HCT116 (cell line): ENCODE results near the gene TMEM260. TPM values are rescaled to one million over a fixed set of nuclear protein-coding genes. Genes with fewer than 3 reads are reported as not detected.

Experiments
- ATAC-seq: fragments of 200-7000 bp; cut with Tn5 transposase; 2 replicates; pipeline ENCODE4 v1.9.1; 2020; ENCODE audit warnings: mild to moderate bottlenecking, moderate library complexity
- BruUV-seq: library from RNA; stranded (reverse); fragments of 400-500 nt; replicated peaks from 2 replicates; lab custom pipeline; 2021; lab: Mats Ljungman, UMichigan
- CTCF ChIA-PET: fragments of 300-600 bp; sonication (Branson Sonifier 250); formaldehyde crosslinking; loops from one replicate; lab custom pipeline; 2021; ENCODE audit warnings: antibody characterized with exemption; lab: Charles Lee
- POLR2A ChIA-PET: fragments of 300-600, 350-600 bp; sonication (Branson Sonifier 250); formaldehyde crosslinking; loops from one replicate; lab custom pipeline; 2021; ENCODE audit warnings: antibody characterized with exemption; lab: Charles Lee
- RAD21 ChIA-PET, 2 experiments: fragments of 300-600 bp; sonication (Branson Sonifier 250); formaldehyde crosslinking; loops; one replicate each; lab custom pipeline; 2023; ENCODE audit warnings: low total read pairs in 2 of 2; ENCODE audit not compliant: uncharacterized antibody in 2 of 2, unreplicated experiment in 2 of 2, low non-redundant PET in 1 of 2; lab: Charles Lee
- DNase-seq: peaks from one replicate; pipeline ENCODE4 v3.0.0-alpha.2; 2010; ENCODE audit warnings: low read depth, low spot score
- H2AFZ ChIP-seq: fragments of 200-600 bp; shearing (Covaris generic), sonication (generic); 2 replicates; pipeline ENCODE4 v1.6.1; 2017; ENCODE audit warnings: low read depth, mixed run types, mixed read lengths, antibody characterized with exemption, low read length; ENCODE audit not compliant: poor library complexity, severe bottlenecking
- H3K27ac ChIP-seq: 2 replicates; pipeline ENCODE4 v1.5.1; 2012; ENCODE audit warnings: low read depth, low read length
- H3K27me3 ChIP-seq: fragments of 200-600 bp; sonication (generic); 2 replicates; pipeline ENCODE4 v1.6.1; 2016; ENCODE audit warnings: mixed run types, low read length, mixed read lengths; ENCODE audit not compliant: insufficient read depth
- H3K36me3 ChIP-seq, 2 experiments: fragments of 200-500 bp in 1 of 2; fragments of 200-600 bp in 1 of 2; sonication (Bioruptor generic) in 1 of 2; sonication (generic) in 1 of 2; 2 replicates each; pipeline versions ENCODE4 v1.5.1 to v1.6.1; 2014 to 2016; ENCODE audit warnings: low read length in 2 of 2, inconsistent platforms in 1 of 2, mixed read lengths in 1 of 2, mixed run types in 1 of 2; ENCODE audit not compliant: insufficient read depth in 2 of 2, control insufficient read depth in 1 of 2
- H3K4me1 ChIP-seq, 2 experiments: fragments of 200-600 bp in 1 of 2; sonication (generic) in 1 of 2; 2 replicates each; pipeline versions ENCODE4 v1.5.1 to v1.6.1; 2012 to 2017; ENCODE audit warnings: low read length in 2 of 2, inconsistent platforms in 1 of 2, mild to moderate bottlenecking in 1 of 2, mixed read lengths in 1 of 2, mixed run types in 1 of 2, moderate library complexity in 1 of 2; ENCODE audit not compliant: insufficient read depth in 2 of 2, control insufficient read depth in 1 of 2
- H3K4me2 ChIP-seq: fragments of 200-600 bp; sonication (generic); 2 replicates; pipeline ENCODE4 v1.6.1; 2017; ENCODE audit warnings: mixed run types, low read length, mixed read lengths
- H3K4me3 ChIP-seq, 2 experiments: fragments of 200-600 bp in 1 of 2; sonication (generic) in 1 of 2; replicated peaks in 1 of 2; 2 replicates each; pipeline ENCODE4 v1.5.1; 2011 to 2016; ENCODE audit warnings: low read length in 2 of 2, control low read depth in 1 of 2, low read depth in 1 of 2, mild to moderate bottlenecking in 1 of 2, mixed read lengths in 1 of 2, mixed run types in 1 of 2
- H3K79me2 ChIP-seq: fragments of 200-600 bp; sonication (generic); 2 replicates; pipeline ENCODE4 v1.6.1; 2017; ENCODE audit warnings: mild to moderate bottlenecking, mixed run types, low read length, moderate library complexity, mixed read lengths; ENCODE audit not compliant: insufficient read depth
- H3K9ac ChIP-seq: fragments of 200-600 bp; sonication (generic); 2 replicates; pipeline ENCODE4 v1.6.1; 2016; ENCODE audit warnings: low read length, mixed read lengths
- H3K9me2 ChIP-seq: fragments of 200-600 bp; sonication (generic), shearing (Covaris generic); 2 replicates; pipeline ENCODE4 v1.6.1; 2017; ENCODE audit warnings: mixed run types, mild to moderate bottlenecking, moderate library complexity; ENCODE audit not compliant: insufficient read depth
- H3K9me3 ChIP-seq, 2 experiments: fragments of 200-500 bp in 1 of 2; fragments of 200-600 bp in 1 of 2; sonication (Bioruptor generic) in 1 of 2; sonication (generic) in 1 of 2; 2 replicates each; pipeline ENCODE4 v1.6.1; 2014 to 2017; ENCODE audit warnings: low read length in 2 of 2, mixed read lengths in 2 of 2, inconsistent platforms in 1 of 2, low read depth in 1 of 2, mild to moderate bottlenecking in 1 of 2, mixed run types in 1 of 2, moderate library complexity in 1 of 2; ENCODE audit not compliant: control insufficient read depth in 1 of 2, insufficient read depth in 1 of 2
- H4K20me1 ChIP-seq: fragments of 200-600 bp; sonication (generic), shearing (Covaris generic); 2 replicates; pipeline ENCODE4 v1.6.1; 2017; ENCODE audit warnings: mixed run types, mild to moderate bottlenecking, moderate library complexity; ENCODE audit not compliant: insufficient read depth
- ELF1 ChIP-seq: IDR thresholded peaks from 2 replicates; pipeline ENCODE4 v1.6.1; 2012; ENCODE audit warnings: low read depth, borderline replicate concordance
- EZH2phosphoT487 ChIP-seq: fragments of 200-600 bp; IDR thresholded peaks from 2 replicates; pipeline ENCODE4 v1.6.1; 2018; ENCODE audit warnings: antibody characterized with exemption, borderline replicate concordance
- FOSL1 ChIP-seq: IDR thresholded peaks from 2 replicates; pipeline ENCODE4 v1.6.1; 2012; ENCODE audit warnings: low read depth
- JUND ChIP-seq: IDR thresholded peaks from 2 replicates; pipeline ENCODE4 v1.6.1; 2012
- POLR2AphosphoS5 ChIP-seq: IDR thresholded peaks from 2 replicates; pipeline ENCODE4 v1.6.1; 2011; ENCODE audit warnings: mild to moderate bottlenecking, low read depth, low read length, moderate library complexity
- RAD21 ChIP-seq: IDR thresholded peaks from 2 replicates; pipeline ENCODE4 v1.6.1; 2012; ENCODE audit warnings: low read depth, mild to moderate bottlenecking
- SP1 ChIP-seq: IDR thresholded peaks from 2 replicates; pipeline ENCODE4 v1.6.1; 2012; ENCODE audit warnings: low read depth
- SRF ChIP-seq: IDR thresholded peaks from 2 replicates; pipeline ENCODE4 v1.6.1; 2012; ENCODE audit warnings: low read depth
- TCF7L2 ChIP-seq: IDR thresholded peaks from 2 replicates; pipeline ENCODE4 v1.7.0; 2011; ENCODE audit warnings: borderline replicate concordance, inconsistent platforms; ENCODE audit not compliant: insufficient read depth, insufficient read length; ENCODE audit errors: extremely low read depth
- YY1 ChIP-seq: IDR thresholded peaks from 2 replicates; pipeline ENCODE4 v1.6.1; 2011; ENCODE audit warnings: low read length, low read depth, moderate library complexity, mild to moderate bottlenecking; ENCODE audit not compliant: insufficient replicate concordance; ENCODE audit errors: extremely low read depth
- ZBTB33 ChIP-seq: IDR thresholded peaks from 2 replicates; pipeline ENCODE4 v1.6.1; 2011; ENCODE audit warnings: mild to moderate bottlenecking, low read length, moderate library complexity; ENCODE audit not compliant: insufficient replicate concordance; ENCODE audit errors: extremely low read depth
- ZFX ChIP-seq: fragments of 450-650 bp; IDR thresholded peaks from 2 replicates; pipeline ENCODE4 v1.6.1; 2017
- ZNF274 ChIP-seq: fragments of 200-500 bp; sonication (Bioruptor generic); IDR thresholded peaks from 2 replicates; pipeline ENCODE4 v1.6.1; 2014; ENCODE audit warnings: mild to moderate bottlenecking, low read depth, low read length, inconsistent platforms
- intact Hi-C: fragments of 100-400 bp; cut with micrococcal nuclease; formaldehyde crosslinking; loops from 2 replicates; pipeline ENCODE4 v1.10.0; 2022
- total RNA-seq: library from RNA; stranded (reverse); gene quantifications from one replicate; pipeline ENCODE4 v1.2.1, GENCODE V29; 2021; ENCODE audit not compliant: unreplicated experiment
- TF ChIP-seq, protein P1 (sequence below), 3 experiments: fragments of 200-600 bp in 1 of 3; sonication (generic) in 1 of 3; IDR thresholded peaks in 2 of 3; conservative IDR thresholded peaks in 1 of 3; 2 replicates each; pipeline ENCODE4 v1.5.1; 2012 to 2017; ENCODE audit warnings: low read depth in 2 of 3, low read length in 2 of 3, antibody characterized with exemption in 1 of 3, borderline replicate concordance in 1 of 3, control low read depth in 1 of 3, mild to moderate bottlenecking in 1 of 3, mixed read lengths in 1 of 3, mixed run types in 1 of 3, moderate library complexity in 1 of 3; ENCODE audit not compliant: insufficient read depth in 1 of 3
- TF ChIP-seq, protein P2 (sequence below): IDR thresholded peaks from 2 replicates; pipeline ENCODE4 v1.6.1; 2012
- TF ChIP-seq, protein P3 (sequence below): IDR thresholded peaks from 2 replicates; pipeline ENCODE4 v1.6.1; 2012; ENCODE audit warnings: low read depth

Gene TMEM260
- total RNA-seq, 1 experiment from 2014 or later = 12.5 TPM

DNA sequence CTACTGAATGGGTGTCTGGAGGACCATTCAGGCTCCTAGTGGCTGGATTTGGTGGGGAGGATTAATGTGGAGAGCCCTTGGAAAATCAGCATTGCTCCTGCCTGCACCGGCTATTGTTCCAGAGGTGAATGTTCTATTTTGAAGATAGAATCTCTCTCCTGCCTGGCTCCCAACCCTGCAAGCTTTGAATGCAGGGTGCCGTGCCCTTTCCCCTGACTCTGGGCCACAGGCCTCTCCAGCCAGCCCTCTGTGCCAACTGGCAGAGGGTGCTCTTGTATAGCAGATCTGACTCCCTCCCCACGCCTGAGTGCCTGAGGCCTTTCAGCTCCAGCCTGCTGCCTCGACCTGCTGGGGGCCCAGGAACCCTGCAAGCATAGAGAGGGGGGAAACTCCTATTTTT lies 106.8 kb downstream of the TMEM260 start:
- no peaks in the 10 kb centered on the region for H3K4me1 ChIP-seq
- intact Hi-C loops = no loop called here
- H3K4me2 ChIP-seq = no peak overlapping the region
- peaks cover 7% of the 10 kb centered on the region; the same call in 1 of the 2 replicates for H3K27me3 ChIP-seq
- no peak overlapping the region for H3K4me3 ChIP-seq
- H3K9ac ChIP-seq = no peak overlapping the region
- no peaks in the 10 kb centered on the region for H3K9me2 ChIP-seq
- no peaks in the 10 kb centered on the region for H3K9me3 ChIP-seq
- no peak overlapping the region for H2AFZ ChIP-seq
- no TSS peak for BruUV-seq
- no peaks in the 10 kb centered on the region for H3K79me2 ChIP-seq
- ATAC-seq (no peak), DNase-seq (no peak)
- ChIA-PET RAD21 (no interaction called here), CTCF (no interaction called here), POLR2A (no interaction called here)
- no peaks in the 10 kb centered on the region for H3K36me3 ChIP-seq
- no peak for TF ChIP-seq ZBTB33
- TF ChIP-seq YY1 = no peak
- no peak for TF ChIP-seq JUND
- TF ChIP-seq, protein P1, sequence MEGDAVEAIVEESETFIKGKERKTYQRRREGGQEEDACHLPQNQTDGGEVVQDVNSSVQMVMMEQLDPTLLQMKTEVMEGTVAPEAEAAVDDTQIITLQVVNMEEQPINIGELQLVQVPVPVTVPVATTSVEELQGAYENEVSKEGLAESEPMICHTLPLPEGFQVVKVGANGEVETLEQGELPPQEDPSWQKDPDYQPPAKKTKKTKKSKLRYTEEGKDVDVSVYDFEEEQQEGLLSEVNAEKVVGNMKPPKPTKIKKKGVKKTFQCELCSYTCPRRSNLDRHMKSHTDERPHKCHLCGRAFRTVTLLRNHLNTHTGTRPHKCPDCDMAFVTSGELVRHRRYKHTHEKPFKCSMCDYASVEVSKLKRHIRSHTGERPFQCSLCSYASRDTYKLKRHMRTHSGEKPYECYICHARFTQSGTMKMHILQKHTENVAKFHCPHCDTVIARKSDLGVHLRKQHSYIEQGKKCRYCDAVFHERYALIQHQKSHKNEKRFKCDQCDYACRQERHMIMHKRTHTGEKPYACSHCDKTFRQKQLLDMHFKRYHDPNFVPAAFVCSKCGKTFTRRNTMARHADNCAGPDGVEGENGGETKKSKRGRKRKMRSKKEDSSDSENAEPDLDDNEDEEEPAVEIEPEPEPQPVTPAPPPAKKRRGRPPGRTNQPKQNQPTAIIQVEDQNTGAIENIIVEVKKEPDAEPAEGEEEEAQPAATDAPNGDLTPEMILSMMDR (IDR thresholded peaks at IDR 0.05 in 2 of 3, conservative IDR thresholded peaks at IDR 0.05 in 1 of 3; ENCODE audit: borderline replicate concordance in 1 of 3, insufficient read depth in 1 of 3, low read depth in 2 of 3, low read length in 2 of 3) = 0 out of 6 replicates have a peak, but pooled peaks of 1 of the 3 experiments have one; percentile 5
- TF ChIP-seq SP1 = no peak
- no peak for TF ChIP-seq ELF1
- no peak for TF ChIP-seq SRF
- peak; percentile 35 for TF ChIP-seq RAD21
- TF ChIP-seq, protein P2, sequence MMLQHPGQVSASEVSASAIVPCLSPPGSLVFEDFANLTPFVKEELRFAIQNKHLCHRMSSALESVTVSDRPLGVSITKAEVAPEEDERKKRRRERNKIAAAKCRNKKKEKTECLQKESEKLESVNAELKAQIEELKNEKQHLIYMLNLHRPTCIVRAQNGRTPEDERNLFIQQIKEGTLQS = no peak
- no peak for TF ChIP-seq TCF7L2
- no peak for TF ChIP-seq EZH2phosphoT487
- no peak for TF ChIP-seq POLR2AphosphoS5
- TF ChIP-seq FOSL1 = no peak
- TF ChIP-seq, protein P3, sequence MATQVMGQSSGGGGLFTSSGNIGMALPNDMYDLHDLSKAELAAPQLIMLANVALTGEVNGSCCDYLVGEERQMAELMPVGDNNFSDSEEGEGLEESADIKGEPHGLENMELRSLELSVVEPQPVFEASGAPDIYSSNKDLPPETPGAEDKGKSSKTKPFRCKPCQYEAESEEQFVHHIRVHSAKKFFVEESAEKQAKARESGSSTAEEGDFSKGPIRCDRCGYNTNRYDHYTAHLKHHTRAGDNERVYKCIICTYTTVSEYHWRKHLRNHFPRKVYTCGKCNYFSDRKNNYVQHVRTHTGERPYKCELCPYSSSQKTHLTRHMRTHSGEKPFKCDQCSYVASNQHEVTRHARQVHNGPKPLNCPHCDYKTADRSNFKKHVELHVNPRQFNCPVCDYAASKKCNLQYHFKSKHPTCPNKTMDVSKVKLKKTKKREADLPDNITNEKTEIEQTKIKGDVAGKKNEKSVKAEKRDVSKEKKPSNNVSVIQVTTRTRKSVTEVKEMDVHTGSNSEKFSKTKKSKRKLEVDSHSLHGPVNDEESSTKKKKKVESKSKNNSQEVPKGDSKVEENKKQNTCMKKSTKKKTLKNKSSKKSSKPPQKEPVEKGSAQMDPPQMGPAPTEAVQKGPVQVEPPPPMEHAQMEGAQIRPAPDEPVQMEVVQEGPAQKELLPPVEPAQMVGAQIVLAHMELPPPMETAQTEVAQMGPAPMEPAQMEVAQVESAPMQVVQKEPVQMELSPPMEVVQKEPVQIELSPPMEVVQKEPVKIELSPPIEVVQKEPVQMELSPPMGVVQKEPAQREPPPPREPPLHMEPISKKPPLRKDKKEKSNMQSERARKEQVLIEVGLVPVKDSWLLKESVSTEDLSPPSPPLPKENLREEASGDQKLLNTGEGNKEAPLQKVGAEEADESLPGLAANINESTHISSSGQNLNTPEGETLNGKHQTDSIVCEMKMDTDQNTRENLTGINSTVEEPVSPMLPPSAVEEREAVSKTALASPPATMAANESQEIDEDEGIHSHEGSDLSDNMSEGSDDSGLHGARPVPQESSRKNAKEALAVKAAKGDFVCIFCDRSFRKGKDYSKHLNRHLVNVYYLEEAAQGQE = no peak
- TF ChIP-seq ZFX = no peak
- TF ChIP-seq ZNF274 = no peak
- no peak overlapping the region for H3K27ac ChIP-seq
- H4K20me1 ChIP-seq = no peaks in the 10 kb centered on the region
